Activated CD4-positive, alpha-beta T cell treated with anti-CD3 and anti-CD28 coated beads, Interleukin-2, amount 50 U/mL, for 1 hour (primary cell): ENCODE results near the gene TAF6.

Source experiments
- DNase-seq: peaks from one replicate; pipeline ENCODE4 v3.0.0-alpha.2; 2020

The TAF6 gene

GRCh38 chr7:100064162-100064561 lies 55.0 kb downstream of the TAF6 start:
- no peak for DNase-seq

- no peak for DNase-seq
These were observed 55.8 kb downstream of the TAF6 start for GRCh38 chr7:100063376-100063775.

- no peak for DNase-seq
These were observed 57.5 kb downstream of the TAF6 start for GRCh38 chr7:100061518-100062193.

GRCh38 chr7:100059251-100059739 lies 59.9 kb downstream of the TAF6 start:
- no peak for DNase-seq
